ENCODE results near the gene SEMA6D.

Gene SEMA6D

DNA sequence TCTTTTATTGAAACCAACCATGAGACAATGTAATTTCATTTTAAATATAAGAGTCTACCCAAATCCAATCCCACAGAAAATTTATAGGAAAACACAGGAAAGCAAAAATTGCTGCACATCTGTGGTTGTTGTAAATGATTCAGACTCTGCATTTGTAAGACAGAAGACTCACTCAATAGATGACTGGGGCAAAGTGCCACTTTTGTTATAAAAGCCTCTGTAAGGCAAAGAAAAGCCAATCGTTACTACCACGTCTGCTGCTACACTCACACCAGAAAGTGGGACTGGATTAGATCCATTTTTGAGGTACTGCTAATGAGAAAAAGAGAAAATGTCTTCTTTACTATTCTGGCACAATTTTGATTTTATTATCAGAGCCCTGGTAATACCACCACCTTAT lies 74.9 kb downstream of the SEMA6D start:
- DNase-seq, result no peak

DNA sequence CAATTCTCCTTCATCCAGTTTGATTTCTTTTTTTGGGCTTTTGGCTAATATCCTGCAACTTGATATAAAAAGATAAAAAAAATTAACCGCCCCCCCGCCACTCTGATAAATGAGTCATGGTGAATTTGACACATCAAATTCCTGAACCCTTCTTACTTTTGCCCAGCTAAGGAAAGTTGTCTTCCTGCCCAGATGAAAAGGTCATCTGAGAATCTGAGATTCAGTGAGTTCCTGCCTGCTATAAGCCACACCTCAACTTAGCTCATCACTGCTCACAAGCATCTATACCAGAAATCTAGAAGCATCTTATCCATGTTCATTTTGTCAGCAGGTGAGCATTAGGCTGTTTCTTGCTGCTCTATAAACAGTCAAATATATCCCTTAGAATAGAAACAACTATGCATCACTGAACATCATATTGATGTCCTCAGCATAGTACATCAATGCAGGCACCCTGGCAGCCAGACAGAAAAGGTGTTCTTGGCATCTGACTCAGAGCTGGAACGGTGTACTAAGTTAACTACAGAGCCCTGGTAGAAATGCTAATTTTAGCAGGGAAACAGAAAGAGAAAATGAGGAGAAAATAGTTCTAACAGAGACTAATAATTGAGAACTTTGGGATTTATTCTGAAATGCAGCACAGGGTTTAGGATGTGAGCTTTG lies 77.1 kb downstream of the SEMA6D start:
- no peak for DNase-seq

- no peak for DNase-seq
These were observed 78.6 kb downstream of the SEMA6D start for GRCh38 chr15:47795864-47796263.

DNA sequence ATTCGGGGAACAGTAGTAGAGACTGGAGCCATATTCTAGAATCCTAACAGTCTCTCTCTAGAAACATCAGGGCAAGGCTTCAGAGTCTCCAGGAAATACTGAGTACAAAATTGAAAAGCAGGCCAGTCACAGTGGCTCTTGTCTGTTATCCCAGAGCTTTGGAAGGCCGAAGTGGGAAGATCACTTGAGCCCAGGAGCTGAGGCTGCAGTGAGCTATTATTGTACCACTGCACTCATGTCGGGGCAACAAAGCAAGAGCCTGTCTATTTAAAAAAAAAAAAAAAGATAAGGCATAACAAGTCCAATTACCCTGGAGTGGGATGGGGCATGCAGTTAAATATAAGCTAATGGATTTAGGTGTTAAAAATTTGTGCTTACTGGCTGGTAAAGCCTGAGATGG lies 79.0 kb downstream of the SEMA6D start:
- DNase-seq, result no peak

DNA sequence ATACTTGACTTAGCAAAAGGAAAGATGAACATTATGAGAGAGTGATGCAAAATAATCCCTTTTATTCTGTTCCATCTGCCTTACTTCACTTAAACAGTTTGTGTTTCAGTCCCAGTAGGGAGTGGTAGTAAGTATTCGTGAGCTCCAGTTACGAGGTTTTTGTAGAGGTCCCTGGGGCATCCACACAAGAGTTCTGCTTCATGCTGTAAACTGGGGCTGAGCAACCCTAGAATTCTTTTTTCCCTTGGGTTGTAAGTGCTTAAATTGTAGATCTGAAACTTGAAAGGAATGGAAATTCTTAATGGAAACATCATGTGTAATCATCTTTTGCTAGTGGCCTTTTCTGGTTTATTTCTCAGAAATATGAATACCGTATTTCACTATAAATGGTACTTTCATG lies 79.5 kb downstream of the SEMA6D start:
- DNase-seq, result no peak

- no peak for DNase-seq
These were observed 84.2 kb downstream of the SEMA6D start for GRCh38 chr15:47801522-47801921.

- no peak for DNase-seq
These were observed 84.9 kb downstream of the SEMA6D start for GRCh38 chr15:47802216-47802615.

- DNase-seq, result no peak
These were observed 86.5 kb downstream of the SEMA6D start for GRCh38 chr15:47803767-47804166.

DNA sequence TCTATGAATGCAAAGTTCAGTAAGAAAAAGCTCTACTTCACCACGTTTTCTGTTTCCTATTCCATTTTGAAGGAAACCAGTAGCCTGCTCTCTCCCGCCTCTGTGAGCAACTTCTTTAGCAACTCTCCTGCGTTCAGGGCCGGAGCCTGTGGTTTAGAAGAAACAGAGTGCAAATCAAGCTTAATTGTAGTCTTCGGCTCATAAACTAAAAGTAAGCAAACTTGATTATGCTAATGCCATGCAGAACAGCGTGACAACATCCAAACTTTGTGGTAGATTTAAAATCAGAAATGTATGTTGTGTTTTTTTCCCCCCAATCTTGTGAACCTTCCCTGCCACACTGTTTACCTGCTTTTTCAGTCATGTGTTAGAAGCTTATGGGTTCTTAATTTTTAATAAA lies 87.4 kb downstream of the SEMA6D start:
- no peak for DNase-seq

- DNase-seq, result no peak
These were observed 88.7 kb downstream of the SEMA6D start for GRCh38 chr15:47806008-47806407.

- no peak for DNase-seq
These were observed 93.9 kb downstream of the SEMA6D start for GRCh38 chr15:47811172-47811571.

DNA sequence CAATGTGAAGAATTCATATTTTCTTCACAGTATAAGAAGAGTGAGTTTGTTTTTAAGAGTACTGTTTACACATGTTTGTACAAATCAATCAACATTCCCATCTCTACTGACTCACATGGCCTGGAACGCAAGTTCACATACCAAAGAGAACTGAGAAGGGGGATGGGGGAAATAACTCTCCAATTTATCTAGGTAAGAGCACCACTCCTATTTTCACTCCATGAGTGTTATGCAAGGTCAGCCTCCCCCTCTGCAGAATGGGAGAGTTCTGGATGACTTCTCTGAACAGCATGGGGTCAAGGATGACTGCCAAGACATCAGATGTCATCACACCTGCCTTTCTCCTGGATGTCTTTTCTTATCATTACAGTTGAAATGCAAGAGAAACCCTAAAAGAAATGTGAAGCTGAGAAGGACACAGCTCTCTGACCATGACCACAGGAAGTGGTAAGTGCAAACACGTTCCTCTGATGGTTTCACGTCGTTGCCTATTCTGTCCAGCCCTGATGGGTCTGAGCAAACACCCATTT lies 95.2 kb downstream of the SEMA6D start:
- DNase-seq, result no peak

DNA sequence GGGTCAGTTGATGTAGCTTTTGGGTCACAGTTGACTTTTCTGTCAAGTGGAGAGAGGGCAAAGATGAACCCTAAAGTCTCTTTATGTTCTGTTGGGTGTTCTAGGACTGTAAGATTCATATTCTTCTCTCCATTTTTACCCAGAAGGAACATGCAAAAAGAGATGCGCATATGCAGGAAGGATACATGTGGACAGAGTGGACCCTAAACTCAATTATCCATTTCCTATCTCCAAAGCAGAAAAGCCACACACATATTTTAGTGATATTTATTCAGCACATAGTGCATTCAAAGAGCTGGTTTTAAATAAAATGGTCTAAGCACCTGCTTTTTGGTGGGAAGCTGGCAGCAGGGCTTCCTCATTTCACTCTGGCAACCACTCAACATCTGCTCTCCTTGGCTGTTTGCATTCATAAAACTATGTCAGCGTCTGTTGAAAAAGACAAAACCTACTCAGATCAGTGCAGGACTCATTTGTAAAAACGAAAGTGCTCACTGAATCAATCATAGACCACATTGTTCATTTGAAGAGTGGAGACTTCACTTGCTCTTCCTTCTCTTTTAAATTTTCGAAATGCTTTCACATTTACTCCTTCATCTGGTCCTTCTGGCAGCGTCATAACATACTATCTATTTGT lies 96.6 kb downstream of the SEMA6D start:
- no peak for DNase-seq

GRCh38 chr15:47814620-47815019 lies 97.3 kb downstream of the SEMA6D start:
- no peak for DNase-seq

DNA sequence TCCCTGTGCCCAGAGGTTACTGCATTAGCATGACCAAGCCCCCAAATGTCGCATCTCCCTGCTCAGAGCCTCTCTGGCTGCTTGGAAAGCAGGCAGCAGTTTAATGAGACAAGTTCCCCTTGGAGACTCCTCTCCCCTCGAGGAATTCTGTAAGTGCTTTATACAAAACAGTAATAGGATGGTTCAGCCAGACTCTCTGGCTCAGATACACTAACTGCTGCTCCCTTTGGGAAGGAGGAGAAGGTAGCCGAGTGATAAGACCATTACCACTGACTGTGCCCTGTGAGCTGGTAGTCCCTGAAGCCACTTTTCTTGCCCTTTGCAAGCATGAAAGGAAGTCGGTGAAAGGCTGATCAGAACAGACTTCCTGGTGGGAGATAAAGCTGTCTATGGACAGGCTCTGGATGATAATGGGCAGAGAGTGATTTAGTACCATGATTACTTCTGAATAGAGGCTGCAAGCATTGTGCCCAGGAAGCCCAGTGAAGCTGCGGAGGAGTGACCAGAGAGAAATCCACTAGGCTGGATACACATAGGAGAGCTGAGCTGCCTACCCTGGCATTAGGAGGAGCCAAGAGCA lies 100.8 kb downstream of the SEMA6D start:
- DNase-seq, result no peak

- DNase-seq, result no peak
These were observed 101.9 kb downstream of the SEMA6D start for GRCh38 chr15:47819158-47819557.

GRCh38 chr15:47820057-47820746 lies 102.9 kb downstream of the SEMA6D start:
- DNase-seq, result no peak

GRCh38 chr15:47820747-47821319 lies 103.5 kb downstream of the SEMA6D start:
- no peak for DNase-seq

DNA sequence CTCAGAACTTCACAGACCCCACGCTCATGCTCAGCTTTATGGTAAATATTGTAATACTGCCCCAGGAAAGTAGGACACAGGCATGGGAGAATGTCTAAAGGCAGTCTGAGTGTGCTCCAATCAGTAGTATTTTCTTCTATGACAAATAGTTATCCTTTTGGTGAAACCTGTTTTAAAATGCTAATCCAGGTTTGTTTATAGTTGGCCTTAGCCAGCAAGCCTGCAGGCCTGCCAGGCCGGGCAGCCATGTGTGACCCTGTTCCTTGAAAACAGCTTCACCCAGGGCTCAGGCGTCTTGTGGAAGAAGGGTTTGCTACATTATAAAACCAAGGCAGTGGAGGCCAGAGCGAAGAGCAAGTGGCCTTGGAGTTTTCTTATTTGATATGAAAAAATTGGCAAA lies 104.7 kb downstream of the SEMA6D start:
- no peak for DNase-seq

All from bone marrow (tissue), 2 donors.